Measurements from ENCODE around the gene JMY.

JMY gene

DNA sequence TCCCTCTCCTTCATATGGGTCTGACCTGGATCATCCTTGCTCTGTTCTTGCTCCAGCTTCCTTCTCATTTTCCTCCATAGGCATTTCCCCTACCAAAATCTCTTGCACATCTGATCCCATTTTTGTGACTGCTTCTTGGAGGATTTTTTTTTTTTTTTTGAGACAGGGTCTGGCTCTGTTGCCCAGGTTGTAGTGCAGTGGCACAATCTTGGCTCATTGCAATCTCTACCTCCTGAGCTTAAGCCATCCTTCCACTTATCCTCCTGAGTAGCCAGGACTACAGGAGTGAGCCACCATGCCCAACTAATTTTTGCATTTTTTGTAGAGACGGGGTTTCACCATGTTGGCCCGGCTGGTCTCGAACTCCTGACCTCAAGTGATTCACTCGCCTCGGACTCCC lies 10.5 kb upstream of the JMY start:
- TF ChIP-seq, protein P1, sequence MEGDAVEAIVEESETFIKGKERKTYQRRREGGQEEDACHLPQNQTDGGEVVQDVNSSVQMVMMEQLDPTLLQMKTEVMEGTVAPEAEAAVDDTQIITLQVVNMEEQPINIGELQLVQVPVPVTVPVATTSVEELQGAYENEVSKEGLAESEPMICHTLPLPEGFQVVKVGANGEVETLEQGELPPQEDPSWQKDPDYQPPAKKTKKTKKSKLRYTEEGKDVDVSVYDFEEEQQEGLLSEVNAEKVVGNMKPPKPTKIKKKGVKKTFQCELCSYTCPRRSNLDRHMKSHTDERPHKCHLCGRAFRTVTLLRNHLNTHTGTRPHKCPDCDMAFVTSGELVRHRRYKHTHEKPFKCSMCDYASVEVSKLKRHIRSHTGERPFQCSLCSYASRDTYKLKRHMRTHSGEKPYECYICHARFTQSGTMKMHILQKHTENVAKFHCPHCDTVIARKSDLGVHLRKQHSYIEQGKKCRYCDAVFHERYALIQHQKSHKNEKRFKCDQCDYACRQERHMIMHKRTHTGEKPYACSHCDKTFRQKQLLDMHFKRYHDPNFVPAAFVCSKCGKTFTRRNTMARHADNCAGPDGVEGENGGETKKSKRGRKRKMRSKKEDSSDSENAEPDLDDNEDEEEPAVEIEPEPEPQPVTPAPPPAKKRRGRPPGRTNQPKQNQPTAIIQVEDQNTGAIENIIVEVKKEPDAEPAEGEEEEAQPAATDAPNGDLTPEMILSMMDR (IDR thresholded peaks at IDR 0.05): no peak

DNA sequence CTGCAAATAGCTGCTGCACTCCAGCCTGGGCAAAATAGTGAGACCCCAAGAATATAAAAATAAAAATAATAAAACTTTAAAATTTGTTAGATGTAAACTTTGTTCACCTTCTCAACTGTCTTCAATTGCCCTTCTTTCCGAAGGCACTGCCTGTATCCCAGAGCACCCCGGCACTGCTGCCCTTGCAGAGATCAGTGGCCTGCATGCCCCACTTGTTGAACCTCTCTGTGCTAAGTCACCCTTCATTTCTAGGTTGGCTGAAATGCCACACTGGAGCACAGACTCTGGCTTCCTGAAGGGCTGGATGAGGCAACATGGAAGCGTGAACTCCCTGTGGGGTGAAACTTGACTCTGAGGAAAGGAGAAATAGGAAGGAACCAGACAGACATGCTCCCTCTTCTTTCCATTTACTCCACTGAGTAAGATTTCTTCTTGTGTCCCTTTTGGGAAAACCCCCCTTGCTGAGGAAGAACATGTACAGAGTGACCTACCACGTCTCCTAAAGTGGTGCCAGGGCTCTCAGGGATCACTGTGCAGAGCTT lies 8.4 kb upstream of the JMY start:
- TF ChIP-seq, protein P1 (IDR thresholded peaks at IDR 0.05): no peak
- H3K79me2 ChIP-seq: no peaks in the 10 kb centered on the region

More for the DNA sequence above, 10.5 kb upstream of the JMY start:
- Histone ChIP-seq H3K4me1 (no peaks in the 10 kb centered on the region), H3K79me2 (no peaks in the 10 kb centered on the region), H3K9me3 (ENCODE audit: control insufficient read depth, low read length) (no peaks in the 10 kb centered on the region), H3K27me3 (ENCODE audit: control insufficient read depth, insufficient read depth, low read length) (no peaks in the 10 kb centered on the region), H2AFZ (no peak overlapping the region), H3K36me3 (ENCODE audit: control insufficient read depth, insufficient read depth, low read length) (no peaks in the 10 kb centered on the region), H3K9ac (no peak overlapping the region), H3K4me2 (ENCODE audit: low read length) (no peak overlapping the region), H3K4me3 (ENCODE audit: low read depth, low read length) (no peak overlapping the region), H3K27ac (no peak overlapping the region)

DNA sequence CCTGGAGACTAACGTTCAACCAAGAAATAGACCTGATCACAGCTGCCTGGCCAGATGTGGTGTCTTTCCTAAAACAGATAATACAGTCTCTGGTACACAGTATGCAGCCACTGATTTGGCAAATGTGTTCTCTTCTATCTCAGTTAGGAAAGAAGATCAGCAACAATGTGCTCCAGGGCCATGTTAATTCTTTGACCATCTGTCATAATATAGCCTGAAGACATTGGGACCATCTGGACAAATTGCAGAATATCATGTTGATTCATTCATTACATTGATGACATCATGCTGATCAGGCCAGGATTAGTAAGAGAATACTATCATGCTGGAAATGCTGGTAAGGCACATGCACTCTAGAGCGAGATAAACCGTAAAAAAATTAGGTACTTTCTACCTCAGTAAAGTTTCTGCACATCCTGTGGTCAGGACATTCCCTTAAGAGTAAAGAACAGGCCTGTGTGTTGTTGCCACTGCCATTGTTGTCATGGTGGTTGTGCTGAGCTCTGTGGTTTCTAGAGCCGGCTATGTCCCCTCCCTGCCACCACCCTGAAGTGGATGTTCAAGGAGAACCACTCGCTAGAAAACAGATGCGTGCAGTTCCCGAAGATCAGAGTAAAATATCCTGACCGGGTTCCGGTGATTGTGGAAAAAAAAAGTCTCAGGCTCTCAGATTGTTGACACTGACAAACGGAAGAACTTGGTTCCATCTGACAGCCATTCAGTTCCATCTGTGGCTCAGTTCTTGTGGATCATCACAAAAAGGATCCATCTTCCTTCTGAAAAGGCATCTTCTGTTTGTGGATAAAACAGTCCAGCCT lies 6.4 kb upstream of the JMY start:
- Histone ChIP-seq H3K4me3 (ENCODE audit: low read depth, low read length) (no peak overlapping the region), H3K4me1 (no peaks in the 10 kb centered on the region), H3K79me2 (peaks cover 2% of the 10 kb centered on the region), H3K36me3 (ENCODE audit: control insufficient read depth, insufficient read depth, low read length) (no peaks in the 10 kb centered on the region), H3K27me3 (ENCODE audit: control insufficient read depth, insufficient read depth, low read length) (no peaks in the 10 kb centered on the region), H3K9me3 (ENCODE audit: control insufficient read depth, low read length) (no peaks in the 10 kb centered on the region), H3K27ac (no peak overlapping the region), H3K9ac (no peak overlapping the region), H3K4me2 (ENCODE audit: low read length) (no peak overlapping the region), H2AFZ (no peak overlapping the region)
- TF ChIP-seq, protein P1 (IDR thresholded peaks at IDR 0.05): no peak

More for the DNA sequence above, 8.4 kb upstream of the JMY start:
- Histone ChIP-seq H3K4me2 (ENCODE audit: low read length) (no peak overlapping the region), H3K36me3 (ENCODE audit: control insufficient read depth, insufficient read depth, low read length) (no peaks in the 10 kb centered on the region), H3K4me1 (no peaks in the 10 kb centered on the region), H3K27ac (no peak overlapping the region), H3K9ac (no peak overlapping the region), H3K9me3 (ENCODE audit: control insufficient read depth, low read length) (no peaks in the 10 kb centered on the region), H2AFZ (no peak overlapping the region), H3K4me3 (ENCODE audit: low read depth, low read length) (no peak overlapping the region), H3K27me3 (ENCODE audit: control insufficient read depth, insufficient read depth, low read length) (no peaks in the 10 kb centered on the region)

DNA sequence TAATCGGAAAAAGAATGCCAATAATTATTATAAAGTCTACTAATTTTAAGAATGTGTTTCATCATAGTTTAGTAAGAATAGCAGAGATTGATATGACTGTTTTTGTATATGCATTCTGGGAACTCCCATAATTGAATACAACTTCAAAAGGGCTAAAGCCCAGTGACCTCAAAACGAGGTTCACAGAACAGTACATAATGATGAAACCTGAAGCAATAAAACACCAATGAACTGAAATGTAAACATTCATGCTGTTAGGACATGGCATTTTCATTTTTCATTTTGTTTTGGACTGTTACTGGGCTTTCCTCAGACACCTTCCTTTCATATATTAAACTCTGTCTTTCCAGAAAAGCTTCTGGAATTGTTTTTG lies 684 bp upstream of the JMY start:
- H3K4me1 ChIP-seq: no peaks in the 10 kb centered on the region
- peaks cover 28% of the 10 kb centered on the region for H3K79me2 ChIP-seq
- TF ChIP-seq, protein P1 (IDR thresholded peaks at IDR 0.05): no peak
- no peak overlapping the region for H3K9ac ChIP-seq
- peak overlapping the region; percentile 80 for H3K4me2 ChIP-seq (ENCODE audit: low read length)
- no peaks in the 10 kb centered on the region for H3K9me3 ChIP-seq (ENCODE audit: control insufficient read depth, low read length)
- H3K27ac ChIP-seq: peak overlapping the region; percentile 84
- peak overlapping the region; percentile 81 for H3K4me3 ChIP-seq (ENCODE audit: low read depth, low read length)
- H2AFZ ChIP-seq: peak overlapping the region; percentile 76
- H3K27me3 ChIP-seq (ENCODE audit: control insufficient read depth, insufficient read depth, low read length): no peaks in the 10 kb centered on the region
- no peaks in the 10 kb centered on the region for H3K36me3 ChIP-seq (ENCODE audit: control insufficient read depth, insufficient read depth, low read length)
